ENCODE results near the gene TESMIN.

DNA sequence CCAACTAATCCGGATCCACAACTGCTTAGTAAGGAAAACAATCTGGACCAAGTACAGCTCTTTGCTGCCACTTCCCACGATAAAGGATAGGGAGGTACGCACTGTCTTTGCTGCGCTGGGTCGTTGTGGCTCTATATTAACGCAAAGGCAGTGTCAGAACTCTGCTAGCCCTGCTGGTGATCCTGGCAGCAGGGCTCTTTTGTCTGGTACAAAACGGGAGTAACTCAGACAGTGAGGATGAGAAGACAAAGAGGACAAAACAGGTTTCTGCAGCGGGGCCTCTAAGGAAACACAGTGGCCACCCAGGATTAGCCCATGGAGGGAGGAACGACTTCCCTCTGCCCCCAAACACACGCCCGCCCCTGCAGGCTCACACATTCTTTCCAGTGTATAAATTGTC is 40.9 kb downstream of the TESMIN start:
- TF ChIP-seq EZH2 (IDR thresholded peaks at IDR 0.05) (no peak), EZH2phosphoT487 (IDR thresholded peaks at IDR 0.05) (no peak)
- TF ChIP-seq, protein P1, sequence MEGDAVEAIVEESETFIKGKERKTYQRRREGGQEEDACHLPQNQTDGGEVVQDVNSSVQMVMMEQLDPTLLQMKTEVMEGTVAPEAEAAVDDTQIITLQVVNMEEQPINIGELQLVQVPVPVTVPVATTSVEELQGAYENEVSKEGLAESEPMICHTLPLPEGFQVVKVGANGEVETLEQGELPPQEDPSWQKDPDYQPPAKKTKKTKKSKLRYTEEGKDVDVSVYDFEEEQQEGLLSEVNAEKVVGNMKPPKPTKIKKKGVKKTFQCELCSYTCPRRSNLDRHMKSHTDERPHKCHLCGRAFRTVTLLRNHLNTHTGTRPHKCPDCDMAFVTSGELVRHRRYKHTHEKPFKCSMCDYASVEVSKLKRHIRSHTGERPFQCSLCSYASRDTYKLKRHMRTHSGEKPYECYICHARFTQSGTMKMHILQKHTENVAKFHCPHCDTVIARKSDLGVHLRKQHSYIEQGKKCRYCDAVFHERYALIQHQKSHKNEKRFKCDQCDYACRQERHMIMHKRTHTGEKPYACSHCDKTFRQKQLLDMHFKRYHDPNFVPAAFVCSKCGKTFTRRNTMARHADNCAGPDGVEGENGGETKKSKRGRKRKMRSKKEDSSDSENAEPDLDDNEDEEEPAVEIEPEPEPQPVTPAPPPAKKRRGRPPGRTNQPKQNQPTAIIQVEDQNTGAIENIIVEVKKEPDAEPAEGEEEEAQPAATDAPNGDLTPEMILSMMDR (IDR thresholded peaks at IDR 0.05) = no peak
